ENCODE measurements around the gene LEP. TPM values are rescaled to one million over a fixed set of nuclear protein-coding genes. Genes with fewer than 3 reads are reported as not detected.

The LEP gene
- total RNA-seq, 1 experiment from 2014 or later, result not detected

DNA sequence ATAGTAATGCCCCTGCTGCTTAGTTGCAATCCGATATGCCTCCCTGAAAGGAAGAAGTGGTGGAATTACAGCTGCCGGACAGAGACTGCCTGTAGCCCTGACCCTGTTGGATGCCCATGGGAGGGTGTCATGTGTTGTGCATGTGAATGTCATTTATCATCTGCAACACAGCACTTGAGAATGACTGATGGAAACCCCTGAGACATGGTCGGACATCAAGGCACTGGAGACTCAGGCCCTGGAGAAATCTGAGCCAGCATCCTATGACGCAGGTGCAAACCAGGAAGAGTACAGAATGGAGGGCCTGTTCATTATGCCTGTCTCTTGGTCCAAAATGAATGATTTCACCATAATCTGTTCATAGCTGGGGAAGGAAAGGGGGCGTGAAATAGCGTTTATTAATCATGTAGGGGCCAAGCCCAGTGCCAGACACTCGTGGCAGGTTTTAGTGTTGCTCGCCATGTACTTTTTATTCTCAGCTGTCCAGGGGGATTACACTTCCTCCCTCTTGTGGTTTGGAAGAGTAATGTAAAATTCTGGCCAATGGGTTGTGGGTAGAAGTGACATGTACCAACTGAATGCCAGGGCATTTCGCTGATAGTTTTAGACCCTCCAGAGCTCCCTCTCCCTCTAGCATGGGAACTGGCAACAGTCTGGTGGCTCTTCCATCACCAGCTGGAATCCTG lies 23.0 kb upstream of the LEP start:
- Histone ChIP-seq H3K4me1 (ENCODE audit: insufficient read depth, low read length) (no peaks in the 10 kb centered on the region), H2BK5ac (ENCODE audit: insufficient read length, low read length) (no peak overlapping the region), H3K27ac (ENCODE audit: insufficient read length, low read depth, low read length) (no peak overlapping the region), H2BK12ac (ENCODE audit: insufficient read length, low read depth, low read length) (no peak overlapping the region), H2AFZ (ENCODE audit: low read length) (no peak overlapping the region), H3K4me2 (ENCODE audit: insufficient read depth, insufficient read length, low read length) (no peak overlapping the region), H3K9me3 (ENCODE audit: control insufficient read depth, low read depth, low read length) (no peaks in the 10 kb centered on the region), H3T11ph (ENCODE audit: low read length) (no peak overlapping the region), H3K9ac (ENCODE audit: extremely low read depth, insufficient read length, low read length) (no peak overlapping the region), H3K79me2 (ENCODE audit: insufficient read depth, low read length) (no peaks in the 10 kb centered on the region), H3K56ac (ENCODE audit: insufficient read length, low read depth, low read length) (no peak overlapping the region), H2AK5ac (ENCODE audit: insufficient read length, low read length) (no peak overlapping the region), H3K4ac (ENCODE audit: low read depth, low read length) (no peak overlapping the region), H4K8ac (replicated peaks; ENCODE audit: insufficient read length, low read depth, low read length) (no peak overlapping the region), H3K27me3 (ENCODE audit: insufficient read depth, low read length) (no peaks in the 10 kb centered on the region), H3K79me1 (ENCODE audit: insufficient read depth, low read depth, low read length, poor library complexity, severe bottlenecking) (no peaks in the 10 kb centered on the region), H2BK120ac (ENCODE audit: low read depth, low read length, poor library complexity, severe bottlenecking) (no peak overlapping the region), H2BK15ac (ENCODE audit: low read depth, low read length) (no peak overlapping the region), H4K5ac (ENCODE audit: insufficient read length, low read depth, low read length) (no peak overlapping the region), H3K23me2 (ENCODE audit: insufficient read length, low read depth, low read length, poor library complexity, severe bottlenecking) (no peaks in the 10 kb centered on the region), H4K20me1 (ENCODE audit: control insufficient read depth, insufficient read depth, insufficient read length) (no peaks in the 10 kb centered on the region), H3K18ac (ENCODE audit: insufficient read length, low read depth, low read length) (no peak overlapping the region), H2BK20ac (ENCODE audit: low read depth, low read length, poor library complexity, severe bottlenecking) (no peak overlapping the region), H3K23ac (ENCODE audit: insufficient read length, low read depth, low read length) (no peak overlapping the region), H3K14ac (ENCODE audit: insufficient read depth, low read length) (no peak overlapping the region), H4K91ac (ENCODE audit: insufficient read length, low read depth, low read length) (no peak overlapping the region)
- H3K4me3 Mint-ChIP-seq, result no peak overlapping the region
- no peaks in the 10 kb centered on the region; a peak in 1 of 7 replicates for H3K36me3 Mint-ChIP-seq (ENCODE audit: insufficient read depth in 1 of 3, low read depth in 3 of 3)
- DNase-seq, result no peak
- WGBS (ENCODE audit: extremely low coverage, insufficient read length, low lambda C conversion rate), result no CpG with 5 or more reads among the region's 9 CpGs
- peaks cover 20 to 29% of the 10 kb centered on the region in 2 experiments for H3K4me1 Mint-ChIP-seq
- H3K27me3 Mint-ChIP-seq (ENCODE audit: low read depth), result peaks cover 41% of the 10 kb centered on the region
- no peaks in the 10 kb centered on the region; a peak in 1 of 5 replicates for H3K9me3 Mint-ChIP-seq
- TF ChIP-seq, protein P1, sequence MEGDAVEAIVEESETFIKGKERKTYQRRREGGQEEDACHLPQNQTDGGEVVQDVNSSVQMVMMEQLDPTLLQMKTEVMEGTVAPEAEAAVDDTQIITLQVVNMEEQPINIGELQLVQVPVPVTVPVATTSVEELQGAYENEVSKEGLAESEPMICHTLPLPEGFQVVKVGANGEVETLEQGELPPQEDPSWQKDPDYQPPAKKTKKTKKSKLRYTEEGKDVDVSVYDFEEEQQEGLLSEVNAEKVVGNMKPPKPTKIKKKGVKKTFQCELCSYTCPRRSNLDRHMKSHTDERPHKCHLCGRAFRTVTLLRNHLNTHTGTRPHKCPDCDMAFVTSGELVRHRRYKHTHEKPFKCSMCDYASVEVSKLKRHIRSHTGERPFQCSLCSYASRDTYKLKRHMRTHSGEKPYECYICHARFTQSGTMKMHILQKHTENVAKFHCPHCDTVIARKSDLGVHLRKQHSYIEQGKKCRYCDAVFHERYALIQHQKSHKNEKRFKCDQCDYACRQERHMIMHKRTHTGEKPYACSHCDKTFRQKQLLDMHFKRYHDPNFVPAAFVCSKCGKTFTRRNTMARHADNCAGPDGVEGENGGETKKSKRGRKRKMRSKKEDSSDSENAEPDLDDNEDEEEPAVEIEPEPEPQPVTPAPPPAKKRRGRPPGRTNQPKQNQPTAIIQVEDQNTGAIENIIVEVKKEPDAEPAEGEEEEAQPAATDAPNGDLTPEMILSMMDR (conservative IDR thresholded peaks at IDR 0.05), result peak; percentile 56
- no peak overlapping the region for H3K27ac Mint-ChIP-seq

Measured in H9 (cell line).